Measurements from ENCODE around the gene NDUFS2. TPM values are rescaled to one million over a fixed set of nuclear protein-coding genes. Genes with fewer than 3 reads are reported as not detected.

The NDUFS2 gene
- total RNA-seq, 4 donors from 2014 or later: 206 to 260 (median 226) TPM

GRCh38 chr1:161227196-161227871 is 25.2 kb downstream of the NDUFS2 start:
- ATAC-seq (peak; percentile 48 to 58), DNase-seq (peak; percentile 63 to 78)
- H3K27me3 ChIP-seq: no peaks in the 10 kb centered on the region
- in situ Hi-C loops (cut with MboI; ENCODE audit: low sequenced_read_pairs in 4 of 4): loop anchor here (5.0 to 10.0 kb wide), 5 partner anchors 53 to 160 kb away; partner anchors contain the start of genes B4GALT3 (in 1 of the 4) and SDHC (in 1 of the 4)
- H3K4me3 ChIP-seq: peak overlapping the region; percentile 62 to 93 (median 87)
- intact Hi-C loops (cut with DNase I; ENCODE audit: low total_unique reads): loop anchor here (1.0 to 5.0 kb wide), 6 partner anchors 25 to 155 kb away; partner anchors contain the start of genes DEDD, NDUFS2, NIT1 and PFDN2
- H3K9me3 ChIP-seq: no peaks in the 10 kb centered on the region
- peaks cover 0 to 30% of the 10 kb centered on the region in 2 donors for H3K36me3 ChIP-seq
- no peak for TF ChIP-seq POLR2A (IDR thresholded peaks at IDR 0.05)
- TF ChIP-seq CTCF (IDR thresholded peaks at IDR 0.05 in 4 of 5, conservative IDR thresholded peaks at IDR 0.05 in 1 of 5): peak; percentile 76 to 91 (median 88)
- peak overlapping the region; percentile 76 to 92 (median 90) for H3K27ac ChIP-seq
- H3K4me1 ChIP-seq: peaks cover 14 to 21% of the 10 kb centered on the region in 2 donors

- TF ChIP-seq POLR2A (IDR thresholded peaks at IDR 0.05) (no peak), CTCF (IDR thresholded peaks at IDR 0.05 in 4 of 5, conservative IDR thresholded peaks at IDR 0.05 in 1 of 5) (no peak)
- Histone ChIP-seq H3K4me1 (peaks cover 14 to 21% of the 10 kb centered on the region in 2 donors), H3K27me3 (no peaks in the 10 kb centered on the region), H3K4me3 (no peak overlapping the region), H3K36me3 (peaks cover 0 to 30% of the 10 kb centered on the region in 2 donors), H3K9me3 (no peaks in the 10 kb centered on the region), H3K27ac (peak overlapping the region in 2 of 4 donors; percentile 89 to 92)
- no peak for ATAC-seq
- in situ Hi-C loops (cut with MboI; ENCODE audit: low sequenced_read_pairs in 4 of 4): loop anchor here (5.0 to 10.0 kb wide), 5 partner anchors 53 to 159 kb away; partner anchors contain the start of genes B4GALT3 (in 1 of the 4) and SDHC (in 1 of the 4)
- no peak for DNase-seq
- intact Hi-C loops (cut with DNase I; ENCODE audit: low total_unique reads): loop anchor here (2.0 to 5.0 kb wide), 2 partner anchors 111 to 181 kb away; partner anchors contain the start of genes NIT1 and PFDN2
These were observed 25.9 kb downstream of the NDUFS2 start for GRCh38 chr1:161228032-161228431.

- no peaks in the 10 kb centered on the region for H3K9me3 ChIP-seq
- in situ Hi-C loops (cut with MboI; ENCODE audit: low sequenced_read_pairs in 4 of 4) (loop anchor here (5.0 to 10.0 kb wide), 6 partner anchors 55 to 157 kb away; partner anchors contain the start of genes B4GALT3 (in 1 of the 4) and SDHC (in 1 of the 4)), intact Hi-C loops (cut with DNase I; ENCODE audit: low total_unique reads) (loop anchor here (2.0 to 5.0 kb wide), 2 partner anchors 113 to 183 kb away; partner anchors contain the start of genes NIT1 and PFDN2)
- no peak for ATAC-seq
- DNase-seq: no peak
- peaks cover 0 to 30% of the 10 kb centered on the region in 2 donors for H3K36me3 ChIP-seq
- no peaks in the 10 kb centered on the region for H3K27me3 ChIP-seq
- H3K27ac ChIP-seq: no peak overlapping the region
- no peak for TF ChIP-seq CTCF (IDR thresholded peaks at IDR 0.05 in 4 of 5, conservative IDR thresholded peaks at IDR 0.05 in 1 of 5)
- no peak for TF ChIP-seq POLR2A (IDR thresholded peaks at IDR 0.05)
- H3K4me1 ChIP-seq: peaks cover 14 to 21% of the 10 kb centered on the region in 2 donors
- H3K4me3 ChIP-seq: no peak overlapping the region
These were observed 27.7 kb downstream of the NDUFS2 start for GRCh38 chr1:161229896-161230295.

GRCh38 chr1:161230762-161231161 is 28.6 kb downstream of the NDUFS2 start:
- H3K9me3 ChIP-seq: no peaks in the 10 kb centered on the region
- no peak for ATAC-seq
- no peak overlapping the region for H3K27ac ChIP-seq
- intact Hi-C loops (cut with DNase I; ENCODE audit: low total_unique reads): no loop called here
- TF ChIP-seq CTCF (IDR thresholded peaks at IDR 0.05 in 4 of 5, conservative IDR thresholded peaks at IDR 0.05 in 1 of 5): no peak
- TF ChIP-seq POLR2A (IDR thresholded peaks at IDR 0.05): no peak
- peaks cover 9 to 16% of the 10 kb centered on the region in 2 donors for H3K4me1 ChIP-seq
- no peaks in the 10 kb centered on the region for H3K27me3 ChIP-seq
- in situ Hi-C loops (cut with MboI; ENCODE audit: low sequenced_read_pairs in 4 of 4): loop anchor here in 1 of 4 donors (10.0 kb wide), 1 partner anchor 64 kb away; no protein-coding TSS in a partner anchor
- peaks cover 0 to 30% of the 10 kb centered on the region in 2 donors for H3K36me3 ChIP-seq
- DNase-seq: no peak
- no peak overlapping the region for H3K4me3 ChIP-seq

Measured in gastrocnemius medialis (tissue), 4 donors.